IMR-90 (cell line): ENCODE measurements around the gene APC2. TPM values are rescaled to one million over a fixed set of nuclear protein-coding genes. Genes with fewer than 3 reads are reported as not detected.

Experiments used
- ATAC-seq: fragments of 200-7000 bp; cut with Tn5 transposase; 2 replicates; pipeline ENCODE4 v1.9.1; 2020; ENCODE audit warnings: low read depth, mild to moderate bottlenecking, moderate library complexity
- BruUV-seq: library from RNA; stranded (reverse); fragments of 400-500 nt; replicated peaks from 2 replicates; lab custom pipeline; 2021; lab: Mats Ljungman, UMichigan
- CTCF ChIA-PET: fragments of 300-600 bp; formaldehyde crosslinking; extraction: SDS; loops from one replicate; lab custom pipeline; 2021; ENCODE audit warnings: antibody characterized with exemption; lab: Yijun Ruan, JAX
- POLR2A ChIA-PET: fragments of 300-600 bp; sonication (Branson Sonifier 250); formaldehyde crosslinking; loops from one replicate; lab custom pipeline; 2022; ENCODE audit warnings: antibody characterized with exemption; ENCODE audit not compliant: unreplicated experiment; lab: Charles Lee
- DNase-seq: peaks from one replicate; pipeline ENCODE4 v3.0.0; 2013
- H2AFZ ChIP-seq: replicated peaks from 2 replicates; pipeline ENCODE3; 2013; ENCODE audit warnings: low read length, mild to moderate bottlenecking; ENCODE audit not compliant: poor library complexity
- H2AK5ac ChIP-seq: 2 replicates; pipeline ENCODE4 v1.6.1; 2013; ENCODE audit warnings: low read depth, low read length, inconsistent platforms
- H2AK9ac ChIP-seq: replicated peaks from 2 replicates; pipeline ENCODE3; 2013; ENCODE audit warnings: mild to moderate bottlenecking, low read depth, low read length, moderate library complexity; ENCODE audit not compliant: poor library complexity
- H2BK120ac ChIP-seq: 2 replicates; pipeline ENCODE4 v1.6.1; 2013; ENCODE audit warnings: low read depth, low read length, inconsistent platforms
- H2BK15ac ChIP-seq: 3 replicates; pipeline ENCODE4 v1.6.1; 2013; ENCODE audit warnings: low read depth, low read length, inconsistent platforms
- H2BK20ac ChIP-seq: 2 replicates; pipeline ENCODE4 v1.6.1; 2013; ENCODE audit warnings: low read depth, mild to moderate bottlenecking, inconsistent platforms, low read length, moderate library complexity
- H2BK5ac ChIP-seq: 2 replicates; pipeline ENCODE4 v1.6.1; 2013; ENCODE audit warnings: mild to moderate bottlenecking, low read depth, low read length, inconsistent platforms; ENCODE audit not compliant: poor library complexity, severe bottlenecking
- H3K14ac ChIP-seq: replicated peaks from 2 replicates; pipeline ENCODE4 v1.6.1; 2013; ENCODE audit warnings: low read depth, low read length, inconsistent platforms
- H3K18ac ChIP-seq: 2 replicates; pipeline ENCODE4 v1.6.1; 2013; ENCODE audit warnings: low read depth, low read length, control low read depth
- H3K23ac ChIP-seq: 2 replicates; pipeline ENCODE4 v1.6.1; 2013; ENCODE audit warnings: low read depth, low read length, inconsistent platforms
- H3K27ac ChIP-seq: 2 replicates; pipeline ENCODE4 v1.5.1; 2013; ENCODE audit warnings: mild to moderate bottlenecking, control low read depth, low read length; ENCODE audit not compliant: insufficient read depth
- H3K27me3 ChIP-seq: 2 replicates; pipeline ENCODE4 v1.6.1; 2013; ENCODE audit warnings: low read length; ENCODE audit not compliant: control insufficient read depth, insufficient read depth
- H3K36me3 ChIP-seq: 2 replicates; pipeline ENCODE4 v1.6.1; 2013; ENCODE audit warnings: low read length, mixed read lengths; ENCODE audit not compliant: control insufficient read depth, insufficient read depth
- H3K4ac ChIP-seq: 2 replicates; pipeline ENCODE4 v1.6.1; 2013; ENCODE audit warnings: low read depth, low read length, inconsistent platforms
- H3K4me1 ChIP-seq: 2 replicates; pipeline ENCODE4 v1.6.1; 2013; ENCODE audit warnings: low read length, mixed read lengths; ENCODE audit not compliant: control insufficient read depth, insufficient read depth
- H3K4me2 ChIP-seq: 2 replicates; pipeline ENCODE4 v1.6.1; 2013; ENCODE audit warnings: low read depth, mild to moderate bottlenecking, control low read depth, low read length, moderate library complexity
- H3K4me3 ChIP-seq: 2 replicates; pipeline ENCODE4 v1.5.1; 2013; ENCODE audit warnings: low read depth, mild to moderate bottlenecking, control low read depth, low read length, moderate library complexity; ENCODE audit not compliant: insufficient read depth
- H3K56ac ChIP-seq: 2 replicates; pipeline ENCODE4 v1.6.1; 2013; ENCODE audit warnings: low read length, inconsistent platforms; ENCODE audit not compliant: insufficient read depth; ENCODE audit errors: extremely low read depth
- H3K79me1 ChIP-seq, 2 experiments: 2 replicates each; pipeline ENCODE4 v1.6.1; 2013; ENCODE audit warnings: low read length in 2 of 2, inconsistent platforms in 1 of 2, low read depth in 1 of 2
- H3K9ac ChIP-seq: 2 replicates; pipeline ENCODE4 v1.6.1; 2013; ENCODE audit warnings: low read depth, low read length, control low read depth
- H3K9me1 ChIP-seq: 2 replicates; pipeline ENCODE4 v1.6.1; 2013; ENCODE audit warnings: low read length, inconsistent platforms; ENCODE audit not compliant: insufficient read depth
- H3K9me3 ChIP-seq: 2 replicates; pipeline ENCODE4 v1.6.1; 2013; ENCODE audit warnings: low read length; ENCODE audit not compliant: control insufficient read depth, insufficient read depth
- H4K20me1 ChIP-seq: 2 replicates; pipeline ENCODE4 v1.6.1; 2013; ENCODE audit warnings: low read length, inconsistent platforms; ENCODE audit not compliant: insufficient read depth
- H4K5ac ChIP-seq: 2 replicates; pipeline ENCODE4 v1.6.1; 2013; ENCODE audit warnings: mild to moderate bottlenecking, low read depth, low read length, control low read depth
- H4K8ac ChIP-seq, 2 experiments: 2 replicates each; pipeline ENCODE4 v1.6.1; 2013; ENCODE audit warnings: low read depth in 2 of 2, low read length in 2 of 2, control low read depth in 1 of 2, inconsistent platforms in 1 of 2
- H4K91ac ChIP-seq: 2 replicates; pipeline ENCODE4 v1.6.1; 2013; ENCODE audit warnings: low read depth, low read length, inconsistent platforms; ENCODE audit not compliant: insufficient read depth
- MAFK ChIP-seq: IDR thresholded peaks from 2 replicates; pipeline ENCODE4 v1.6.1; 2012; ENCODE audit warnings: low read depth, low read length, improper control_type of control experiment
- MXI1 ChIP-seq: IDR thresholded peaks from 2 replicates; pipeline ENCODE4 v1.6.1; 2012; ENCODE audit warnings: low read depth, mild to moderate bottlenecking, low read length, moderate library complexity, borderline replicate concordance
- RAD21 ChIP-seq: IDR thresholded peaks from 2 replicates; pipeline ENCODE4 v1.6.1; 2012; ENCODE audit warnings: low read length, improper control_type of control experiment
- RCOR1 ChIP-seq: IDR thresholded peaks from 2 replicates; pipeline ENCODE4 v1.6.1; 2012; ENCODE audit warnings: mild to moderate bottlenecking, low read length, improper control_type of control experiment; ENCODE audit not compliant: insufficient replicate concordance
- RFX5 ChIP-seq: IDR thresholded peaks from 2 replicates; pipeline ENCODE4 v1.8.0; 2012; ENCODE audit warnings: low read depth, mild to moderate bottlenecking, low read length, moderate library complexity
- WGBS, 2 experiments: methylation state at CpG; one replicate each; pipeline versions ENCODE4 v1.1.5 to v1.1.7; 2013; ENCODE audit warnings: missing lambda C conversion rate in 2 of 2; ENCODE audit not compliant: insufficient read length in 1 of 2; ENCODE audit errors: extremely low coverage in 2 of 2; 5-methylcytosine and 5-hydroxymethylcytosine counted together
- dilution Hi-C: fragments of 300-500 bp; cut with HindIII; formaldehyde crosslinking; loops from one replicate; pipeline ENCODE4 v1.14.3; 2018; ENCODE audit warnings: low sequenced_read_pairs; ENCODE audit not compliant: unreplicated experiment
- in situ Hi-C: fragments of 300-500 bp; cut with MboI; formaldehyde crosslinking; loops from 3 replicates; pipeline ENCODE4 v1.14.3; 2019; ENCODE audit warnings: low sequenced_read_pairs, inconsistent platforms, mixed read lengths
- intact Hi-C: fragments of 100-400 bp; cut with micrococcal nuclease; formaldehyde crosslinking; loops from 2 replicates; pipeline ENCODE4 v1.10.0; 2022
- polyA plus RNA-seq, 3 experiments: library from polyadenylated mRNA; depleted of rRNA; stranded (reverse); fragments of >200 nt; gene quantifications; 2 replicates each; pipeline ENCODE4 v1.2.3, GENCODE V29; 2012; ENCODE audit warnings: low replicate concordance in 1 of 3
- total RNA-seq: library from RNA; depleted of rRNA; stranded (reverse); fragments of >200 nt; gene quantifications from 2 replicates; pipeline ENCODE4 v1.2.3, GENCODE V29; 2012
- TF ChIP-seq, protein P1 (sequence below): fragments of 150-350 bp; IDR thresholded peaks from 2 replicates; pipeline ENCODE4 v1.6.1; 2016; ENCODE audit warnings: low read depth, mild to moderate bottlenecking, low read length, moderate library complexity, borderline replicate concordance

The APC2 gene
- total and polyA plus RNA-seq, 2 of the 4 experiments (the other 2 are of a cell fraction) = 0.36 to 0.41 TPM

DNA sequence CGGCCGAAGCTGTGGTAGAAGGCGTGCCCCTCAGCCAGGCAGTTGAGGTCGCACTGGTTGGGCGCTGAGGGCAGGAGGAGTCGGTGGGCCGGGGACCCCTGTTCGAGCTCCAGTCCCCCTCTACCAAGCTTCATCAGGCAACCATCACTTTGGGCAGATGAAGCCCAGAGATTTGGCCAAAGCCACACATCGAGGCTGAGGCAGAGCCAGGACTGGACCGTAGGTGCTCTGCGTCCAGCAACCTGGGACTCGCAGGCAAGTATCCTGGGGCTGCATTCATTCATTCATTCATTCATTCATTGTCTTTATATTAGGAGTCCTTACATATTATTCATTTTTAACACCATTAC, 58.6 kb downstream of the APC2 start:
- WGBS, 2 experiments = 80% methylated on average over 1 of the region's 12 CpGs; no CpG with 5 or more reads in 1 of the 2 experiments
- Histone ChIP-seq H2AK5ac (peak overlapping the region; percentile 76; the same call in 1 of the 2 replicates), H2AK9ac (no peak overlapping the region), H4K91ac (no peak overlapping the region), H2BK15ac (no peak overlapping the region), H4K5ac (no peak overlapping the region), H3K36me3 (peaks cover 13% of the 10 kb centered on the region), H3K23ac (no peak overlapping the region), H4K20me1 (no peaks in the 10 kb centered on the region; the same call in 1 of the 2 replicates), H3K56ac (no peak overlapping the region), H3K9me3 (no peaks in the 10 kb centered on the region), H3K14ac (no peak overlapping the region), H3K4me1 (peaks cover 9% of the 10 kb centered on the region), H2BK120ac (no peak overlapping the region), H3K4me3 (no peak overlapping the region), H4K8ac (peak overlapping the region in 1 of 2 experiments; percentile 45; a peak in 2 of 4 replicates), H3K18ac (no peak overlapping the region), H3K9me1 (no peaks in the 10 kb centered on the region; the same call in 1 of the 2 replicates), H3K4ac (no peak overlapping the region), H2BK5ac (no peak overlapping the region), H2BK20ac (no peak overlapping the region), H3K4me2 (peak overlapping the region; percentile 29; the same call in 1 of the 2 replicates), H3K79me1 (peaks cover 4 to 15% of the 10 kb centered on the region in 2 experiments; a peak in 1 of 4 replicates), H3K27me3 (peaks cover 3% of the 10 kb centered on the region; the same call in 1 of the 2 replicates), H3K27ac (no peak overlapping the region), H2AFZ (peak overlapping the region; percentile 68), H3K9ac (no peak overlapping the region)
- TF ChIP-seq RCOR1 = no peak
- TF ChIP-seq RAD21 = no peak
- no peak for TF ChIP-seq MAFK
- no peak for TF ChIP-seq RFX5
- TF ChIP-seq MXI1 = no peak
- TF ChIP-seq, protein P1, sequence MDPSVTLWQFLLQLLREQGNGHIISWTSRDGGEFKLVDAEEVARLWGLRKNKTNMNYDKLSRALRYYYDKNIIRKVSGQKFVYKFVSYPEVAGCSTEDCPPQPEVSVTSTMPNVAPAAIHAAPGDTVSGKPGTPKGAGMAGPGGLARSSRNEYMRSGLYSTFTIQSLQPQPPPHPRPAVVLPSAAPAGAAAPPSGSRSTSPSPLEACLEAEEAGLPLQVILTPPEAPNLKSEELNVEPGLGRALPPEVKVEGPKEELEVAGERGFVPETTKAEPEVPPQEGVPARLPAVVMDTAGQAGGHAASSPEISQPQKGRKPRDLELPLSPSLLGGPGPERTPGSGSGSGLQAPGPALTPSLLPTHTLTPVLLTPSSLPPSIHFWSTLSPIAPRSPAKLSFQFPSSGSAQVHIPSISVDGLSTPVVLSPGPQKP = no peak
- dilution Hi-C loops = no loop called here
- BruUV-seq = no TSS peak
- CTCF ChIA-PET = no interaction called here
- DNase-seq (no peak), ATAC-seq (no peak)
- POLR2A ChIA-PET = no interaction called here
- intact Hi-C loops = no loop called here
- in situ Hi-C loops = no loop called here
